ENCODE measurements around the gene SCAMP5. TPM values are rescaled to one million over a fixed set of nuclear protein-coding genes. Genes with fewer than 3 reads are reported as not detected.

The SCAMP5 gene
- total RNA-seq, 6 experiments from 2014 or later: 0.53 to 15.7 (median 7.7) TPM

DNA sequence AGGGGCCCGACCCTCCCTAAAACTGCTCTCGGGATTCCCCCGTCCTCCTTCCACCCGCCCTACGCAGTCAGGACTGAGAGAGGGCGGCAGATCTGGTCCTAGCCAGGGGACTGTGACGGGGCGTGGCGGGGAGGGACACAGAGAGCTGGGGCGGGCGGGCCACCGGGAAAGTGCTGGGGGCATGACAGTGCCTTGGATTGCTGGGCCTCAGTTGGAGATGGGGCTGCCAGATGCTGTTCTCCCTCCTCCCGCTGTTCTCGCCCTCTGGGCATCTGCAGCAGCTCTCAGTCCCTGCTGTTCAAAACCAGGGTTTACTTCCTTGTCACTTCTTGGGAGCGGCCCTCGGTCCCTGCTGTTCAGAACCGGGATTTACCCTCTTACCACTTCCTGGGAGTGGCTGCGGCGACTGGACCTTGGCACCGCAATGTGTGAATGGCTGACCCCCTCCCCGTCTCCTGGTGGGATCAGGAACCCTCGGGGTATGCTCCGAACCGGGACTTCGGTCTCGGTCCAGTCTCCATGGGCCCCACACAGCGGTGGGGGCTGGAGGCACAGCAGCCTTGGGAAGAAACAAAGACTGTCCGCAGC is 36.9 kb upstream of the SCAMP5 start:
- H3K4me3 ChIP-seq: peak overlapping the region; percentile 21 to 64 (median 54)
- no peak overlapping the region for H3K27ac ChIP-seq
- WGBS (ENCODE audit: insufficient coverage, low coverage, low lambda C conversion rate, missing lambda C conversion rate): 0% methylated on average over 7 of the region's 28 CpGs
- intact Hi-C loops (cut with DNase I): no loop called here
- H3K36me3 ChIP-seq: no peaks in the 10 kb centered on the region
- H3K4me1 ChIP-seq: peaks cover 0 to 18% (median 0%) of the 10 kb centered on the region in 4 donors
- H3K27me3 ChIP-seq: peaks cover 0 to 6% of the 10 kb centered on the region in 2 donors
- no peaks in the 10 kb centered on the region for H3K9me3 ChIP-seq
- DNase-seq: peak; percentile 55 to 65 (median 63)
- peak; percentile 7 to 50 (median 12) for ATAC-seq
- TF ChIP-seq, protein P1, sequence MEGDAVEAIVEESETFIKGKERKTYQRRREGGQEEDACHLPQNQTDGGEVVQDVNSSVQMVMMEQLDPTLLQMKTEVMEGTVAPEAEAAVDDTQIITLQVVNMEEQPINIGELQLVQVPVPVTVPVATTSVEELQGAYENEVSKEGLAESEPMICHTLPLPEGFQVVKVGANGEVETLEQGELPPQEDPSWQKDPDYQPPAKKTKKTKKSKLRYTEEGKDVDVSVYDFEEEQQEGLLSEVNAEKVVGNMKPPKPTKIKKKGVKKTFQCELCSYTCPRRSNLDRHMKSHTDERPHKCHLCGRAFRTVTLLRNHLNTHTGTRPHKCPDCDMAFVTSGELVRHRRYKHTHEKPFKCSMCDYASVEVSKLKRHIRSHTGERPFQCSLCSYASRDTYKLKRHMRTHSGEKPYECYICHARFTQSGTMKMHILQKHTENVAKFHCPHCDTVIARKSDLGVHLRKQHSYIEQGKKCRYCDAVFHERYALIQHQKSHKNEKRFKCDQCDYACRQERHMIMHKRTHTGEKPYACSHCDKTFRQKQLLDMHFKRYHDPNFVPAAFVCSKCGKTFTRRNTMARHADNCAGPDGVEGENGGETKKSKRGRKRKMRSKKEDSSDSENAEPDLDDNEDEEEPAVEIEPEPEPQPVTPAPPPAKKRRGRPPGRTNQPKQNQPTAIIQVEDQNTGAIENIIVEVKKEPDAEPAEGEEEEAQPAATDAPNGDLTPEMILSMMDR (IDR thresholded peaks at IDR 0.05): peak in 2 of 4 donors; percentile 7 to 24
- TF ChIP-seq POLR2A (IDR thresholded peaks at IDR 0.05): peak; percentile 21

DNA sequence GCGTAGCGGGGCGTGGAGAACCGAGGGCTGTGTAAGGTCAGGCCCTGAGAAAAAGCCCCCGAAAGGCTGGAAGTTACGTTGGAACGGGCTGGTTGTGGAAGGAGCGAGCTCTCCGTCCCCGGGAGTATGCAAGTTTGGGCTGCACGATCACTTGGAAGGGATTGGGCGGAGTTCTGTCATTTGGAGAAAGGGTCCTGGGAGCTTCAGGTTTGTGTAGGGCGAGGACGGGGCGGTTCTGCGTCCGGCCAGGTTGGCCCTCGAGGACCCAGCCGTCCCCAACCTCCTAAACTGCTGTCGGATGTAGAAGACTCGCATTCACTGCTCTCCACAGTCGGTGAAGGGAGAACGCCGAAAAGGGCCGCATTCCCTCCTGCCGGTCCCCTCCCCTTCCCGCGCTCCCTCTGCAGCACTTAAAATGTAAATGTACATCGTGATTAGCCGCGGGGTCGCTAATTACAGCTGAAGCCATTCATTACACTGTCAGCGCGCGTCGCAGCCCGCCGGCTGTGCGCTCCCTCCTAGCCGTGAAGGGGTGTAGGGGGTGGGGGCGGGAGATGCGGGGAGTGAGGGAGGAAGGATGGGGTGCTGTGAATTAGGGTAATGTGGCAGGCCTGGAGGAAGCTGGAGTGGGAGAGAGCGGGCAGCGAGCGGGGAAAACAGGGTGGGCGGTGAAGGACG is 36.3 kb upstream of the SCAMP5 start:
- ATAC-seq (no peak), DNase-seq (no peak)
- Histone ChIP-seq H3K36me3 (no peaks in the 10 kb centered on the region), H3K27ac (no peak overlapping the region), H3K9me3 (no peaks in the 10 kb centered on the region), H3K4me1 (peaks cover 0 to 18% (median 0%) of the 10 kb centered on the region in 4 donors), H3K4me3 (peak overlapping the region; percentile 21 to 64 (median 54)), H3K27me3 (peaks cover 0 to 6% of the 10 kb centered on the region in 2 donors)
- no peak for TF ChIP-seq POLR2A (IDR thresholded peaks at IDR 0.05)
- TF ChIP-seq, protein P1 (IDR thresholded peaks at IDR 0.05): no peak
- 8% methylated on average over 19 of the region's 47 CpGs for WGBS (ENCODE audit: insufficient coverage, low coverage, low lambda C conversion rate, missing lambda C conversion rate)
- intact Hi-C loops (cut with DNase I): no loop called here

DNA sequence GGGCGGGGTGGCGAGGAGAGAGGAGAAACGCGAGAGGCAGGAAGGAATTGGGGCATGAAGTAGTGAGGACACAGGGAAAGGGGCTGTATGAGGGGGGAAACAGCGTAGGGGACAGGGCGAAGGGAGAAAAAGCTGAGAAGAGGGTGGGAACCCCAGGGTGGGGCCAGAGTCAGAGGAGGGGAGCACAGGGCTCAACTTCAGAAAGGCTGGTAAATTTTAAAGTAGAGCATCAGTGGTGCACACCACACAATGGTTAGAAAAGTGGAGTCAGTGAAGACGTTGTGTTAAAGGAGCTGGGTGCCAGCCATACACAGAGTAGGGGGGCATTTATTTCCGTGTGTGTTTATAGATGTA is 35.8 kb upstream of the SCAMP5 start:
- ATAC-seq (no peak), DNase-seq (no peak)
- Histone ChIP-seq H3K36me3 (no peaks in the 10 kb centered on the region), H3K27ac (no peak overlapping the region), H3K27me3 (peaks cover 0 to 6% of the 10 kb centered on the region in 2 donors), H3K9me3 (no peaks in the 10 kb centered on the region), H3K4me1 (peaks cover 0 to 18% (median 0%) of the 10 kb centered on the region in 4 donors), H3K4me3 (no peak overlapping the region)
- WGBS (ENCODE audit: insufficient coverage, low coverage, low lambda C conversion rate, missing lambda C conversion rate): 37% methylated on average over 8 of the region's 8 CpGs
- TF ChIP-seq, protein P1 (IDR thresholded peaks at IDR 0.05): no peak
- no peak for TF ChIP-seq POLR2A (IDR thresholded peaks at IDR 0.05)
- intact Hi-C loops (cut with DNase I): no loop called here

DNA sequence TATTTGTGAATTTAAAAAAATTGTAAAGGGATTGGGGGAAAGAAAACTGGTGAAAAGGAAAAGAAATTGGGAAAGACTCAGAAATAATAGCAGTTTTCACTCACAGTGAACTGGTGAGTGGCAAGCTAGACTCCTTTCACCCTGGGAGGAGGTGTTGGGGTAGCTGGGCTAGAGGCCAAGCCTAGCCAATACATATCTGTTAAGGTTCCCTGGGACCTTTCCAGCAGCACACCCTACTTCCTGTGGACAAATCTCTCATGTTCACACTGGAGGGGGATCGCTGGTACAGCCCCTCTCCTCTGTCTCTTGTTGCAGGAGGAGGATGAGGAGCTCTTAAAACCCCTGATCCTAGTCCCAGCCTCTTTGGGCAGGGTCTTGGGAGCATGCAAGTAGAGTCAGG is 35.1 kb upstream of the SCAMP5 start:
- Histone ChIP-seq H3K4me1 (peaks cover 0 to 18% (median 0%) of the 10 kb centered on the region in 4 donors), H3K27ac (no peak overlapping the region), H3K27me3 (peaks cover 0 to 6% of the 10 kb centered on the region in 2 donors), H3K9me3 (no peaks in the 10 kb centered on the region), H3K36me3 (no peaks in the 10 kb centered on the region), H3K4me3 (no peak overlapping the region)
- DNase-seq (no peak), ATAC-seq (no peak)
- 80% methylated on average over 1 of the region's 1 CpG for WGBS (ENCODE audit: insufficient coverage, low coverage, low lambda C conversion rate, missing lambda C conversion rate)
- intact Hi-C loops (cut with DNase I): no loop called here
- TF ChIP-seq, protein P1 (IDR thresholded peaks at IDR 0.05): no peak
- no peak for TF ChIP-seq POLR2A (IDR thresholded peaks at IDR 0.05)

Data from right lobe of liver (tissue), 6 donors.